Anterior cingulate cortex (tissue), 58 donors: Measurements from ENCODE around the gene ZBP1.

Experiments
- DNase-seq, 58 donors: peaks; one replicate each; lab custom pipeline; 2025; lab: John Stamatoyannopoulos, UW

ZBP1 gene

GRCh38 chr20:57577679-57578475, 42.3 kb downstream of the ZBP1 start:
- no peak for DNase-seq

GRCh38 chr20:57576617-57577550, 43.3 kb downstream of the ZBP1 start:
- DNase-seq = no peak

- DNase-seq = no peak
Observed at GRCh38 chr20:57576002-57576401, 44.2 kb downstream of the ZBP1 start.

GRCh38 chr20:57574954-57575353, 45.3 kb downstream of the ZBP1 start:
- no peak for DNase-seq

GRCh38 chr20:57573894-57574293, 46.3 kb downstream of the ZBP1 start:
- DNase-seq = no peak

- no peak for DNase-seq
Observed at GRCh38 chr20:57573242-57573641, 47.0 kb downstream of the ZBP1 start.

GRCh38 chr20:57571782-57572416, 48.3 kb downstream of the ZBP1 start:
- no peak for DNase-seq

GRCh38 chr20:57570920-57571319, 49.3 kb downstream of the ZBP1 start:
- no peak for DNase-seq

- no peak for DNase-seq
Observed at GRCh38 chr20:57570145-57570850, 49.9 kb downstream of the ZBP1 start.

- no peak for DNase-seq
Observed at GRCh38 chr20:57568960-57569359, 51.3 kb downstream of the ZBP1 start.

GRCh38 chr20:57568088-57568896, 51.9 kb downstream of the ZBP1 start:
- DNase-seq = no peak

GRCh38 chr20:57567471-57568079, 52.7 kb downstream of the ZBP1 start:
- DNase-seq = no peak

GRCh38 chr20:57566803-57567459, 53.3 kb downstream of the ZBP1 start:
- no peak for DNase-seq

GRCh38 chr20:57566399-57566798, 53.8 kb downstream of the ZBP1 start:
- DNase-seq = no peak

- DNase-seq = no peak
Observed at GRCh38 chr20:57564951-57565642, 55.1 kb downstream of the ZBP1 start.

- DNase-seq = no peak
Observed at GRCh38 chr20:57564180-57564802, 55.9 kb downstream of the ZBP1 start.

GRCh38 chr20:57563522-57563921, 56.7 kb downstream of the ZBP1 start:
- DNase-seq = no peak
